ENCODE data around the gene DDX10.

- TF ChIP-seq EZH2 (IDR thresholded peaks at IDR 0.05) (no peak), POLR2AphosphoS5 (IDR thresholded peaks at IDR 0.05; ENCODE audit: borderline replicate concordance, low read depth, low read length) (no peak)
Observed at GRCh38 chr11:108727665-108728064, 62.8 kb downstream of the DDX10 start.
